GM10248 (cell line): Measurements from ENCODE around the gene SGMS1.
A peak's percentile ranks its signal among the peaks of the same experiment; 100 is the strongest.

Experiments used
- CTCF ChIA-PET: fragments of 300-600 bp; sonication (Branson Sonifier 250); formaldehyde crosslinking; extraction: SDS; loops from one replicate; lab custom pipeline; 2021; ENCODE audit warnings: antibody characterized with exemption; lab: Yijun Ruan, JAX
- POLR2A ChIA-PET: fragments of 350-650 bp; sonication (Branson Sonifier 250); formaldehyde crosslinking; extraction: SDS; loops from one replicate; lab custom pipeline; 2020; ENCODE audit warnings: antibody characterized with exemption; lab: Yijun Ruan, JAX
- DNase-seq: peaks from one replicate; pipeline ENCODE4 v3.0.0; 2012; ENCODE audit errors: extremely low spot score
- CTCF ChIP-seq: IDR thresholded peaks from 2 replicates; pipeline ENCODE4 v1.5.1; 2012; ENCODE audit warnings: mild to moderate bottlenecking, low read depth; ENCODE audit errors: extremely low read depth, missing control alignments, control extremely low read depth

Gene SGMS1

GRCh38 chr10:50658165-50658564 lies 34.4 kb upstream of the SGMS1 start:
- no peak for DNase-seq
- CTCF ChIA-PET, result no interaction called here
- POLR2A ChIA-PET, result no interaction called here
- no peak for TF ChIP-seq CTCF

GRCh38 chr10:50653758-50654157 lies 30.0 kb upstream of the SGMS1 start:
- DNase-seq, result no peak
- POLR2A ChIA-PET, result no interaction called here
- TF ChIP-seq CTCF, result no peak
- CTCF ChIA-PET, result interaction anchor here (0.9 to 1.4 kb wide), 5 partner anchors 14 to 110 kb away, joined by 3 to 4 read pairs (median 3); no protein-coding TSS in a partner anchor

- DNase-seq, result no peak
- POLR2A ChIA-PET, result no interaction called here
- TF ChIP-seq CTCF, result peak; percentile 43
- CTCF ChIA-PET, result interaction anchor here (0.9 to 1.4 kb wide), 5 partner anchors 9 to 100 kb away, joined by 3 to 6 read pairs (median 3); no protein-coding TSS in a partner anchor
These were observed 29.4 kb upstream of the SGMS1 start for GRCh38 chr10:50653142-50653541.

GRCh38 chr10:50651808-50652207 lies 28.1 kb upstream of the SGMS1 start:
- no peak for DNase-seq
- TF ChIP-seq CTCF, result no peak
- ChIA-PET CTCF (interaction anchor here (0.6 to 1.4 kb wide), 4 partner anchors 8 to 108 kb away, joined by 3 read pairs; no protein-coding TSS in a partner anchor), POLR2A (no interaction called here)

- ChIA-PET CTCF (interaction anchor here (4.3 kb wide), 1 partner anchor 10 kb away, joined by 17 read pairs; no protein-coding TSS in a partner anchor), POLR2A (no interaction called here)
- no peak for TF ChIP-seq CTCF
- DNase-seq, result no peak
These were observed 26.7 kb upstream of the SGMS1 start for GRCh38 chr10:50650481-50650880.

- no peak for DNase-seq
- TF ChIP-seq CTCF, result no peak
- POLR2A ChIA-PET, result no interaction called here
- CTCF ChIA-PET, result interaction anchor here (1.0 to 4.3 kb wide), 4 partner anchors 10 to 27 kb away, joined by 3 to 17 read pairs (median 4); no protein-coding TSS in a partner anchor
These were observed 25.1 kb upstream of the SGMS1 start for GRCh38 chr10:50648935-50649227.
